Endothelial cell of umbilical vein (primary cell): ENCODE data around the gene DEXI. TPM values are rescaled to one million over a fixed set of nuclear protein-coding genes. Genes with fewer than 3 reads are reported as not detected.
A peak's percentile ranks its signal among the peaks of the same experiment; 100 is the strongest.

Experiments
- Bru-seq: library from RNA; stranded (reverse); fragments of 400-500 nt; gene quantifications from one replicate; lab custom pipeline; 2021; lab: Mats Ljungman, UMichigan
- BruChase-seq, 2 experiments: library from RNA; stranded (reverse); fragments of 400-500 nt; gene quantifications; one replicate each; lab custom pipeline; 2021; lab: Mats Ljungman, UMichigan
- BruUV-seq: library from RNA; stranded (reverse); fragments of 400-500 nt; replicated peaks from 2 replicates; lab custom pipeline; 2021; lab: Mats Ljungman, UMichigan
- CTCF ChIA-PET: fragments of 300-600, 350-600 bp; sonication (Branson Sonifier 250); formaldehyde crosslinking; loops from one replicate; lab custom pipeline; 2021; ENCODE audit warnings: antibody characterized with exemption, inconsistent platforms; lab: Charles Lee
- POLR2A ChIA-PET: fragments of 300-600, 350-600 bp; sonication (Branson Sonifier 250); formaldehyde crosslinking; loops from one replicate; lab custom pipeline; 2021; ENCODE audit warnings: antibody characterized with exemption, inconsistent platforms; lab: Charles Lee
- DNase-seq: peaks from one replicate; pipeline ENCODE4 v3.0.0-alpha.2; 2011; ENCODE audit warnings: low read depth, low spot score
- FAIRE-seq: peaks from 2 replicates; lab custom pipeline; 2011; peaks lifted over from hg19 to GRCh38; lab: Jason Lieb, UNC
- H2AFZ ChIP-seq: 2 replicates; pipeline ENCODE4 v1.6.0; 2012; ENCODE audit warnings: low read depth, low read length, control low read depth, inconsistent platforms
- H3K27ac ChIP-seq: 2 replicates; pipeline ENCODE4 v1.5.1; 2011; ENCODE audit warnings: low read depth, mild to moderate bottlenecking, control low read depth, low read length, moderate library complexity; ENCODE audit not compliant: insufficient read depth
- H3K27me3 ChIP-seq, 2 experiments: 2 replicates each; pipeline versions ENCODE4 v1.6.0 to v1.6.1; 2011; ENCODE audit warnings: low read length in 2 of 2, mixed read lengths in 1 of 2; ENCODE audit not compliant: control insufficient read depth in 2 of 2, insufficient read depth in 2 of 2
- H3K36me3 ChIP-seq, 2 experiments: 2 replicates in 1 of 2; 3 replicates in 1 of 2; pipeline ENCODE4 v1.5.1; 2011; ENCODE audit warnings: low read length in 2 of 2, mild to moderate bottlenecking in 1 of 2, moderate library complexity in 1 of 2; ENCODE audit not compliant: control insufficient read depth in 2 of 2, insufficient read depth in 2 of 2; ENCODE audit errors: extremely low read depth in 1 of 2
- H3K4me1 ChIP-seq: 3 replicates; pipeline ENCODE4 v1.5.1; 2011; ENCODE audit warnings: mild to moderate bottlenecking, low read length; ENCODE audit not compliant: control insufficient read depth, insufficient read depth; ENCODE audit errors: extremely low read depth
- H3K4me2 ChIP-seq: 2 replicates; pipeline ENCODE4 v1.6.1; 2011; ENCODE audit warnings: low read length, control low read depth, mixed read lengths; ENCODE audit not compliant: insufficient read depth
- H3K4me3 ChIP-seq, 3 experiments: fragments of 200-600 bp in 1 of 3; sonication (generic), shearing (Covaris generic) in 1 of 3; replicated peaks in 1 of 3; 2 replicates each; pipeline ENCODE4 v1.5.1; 2011 to 2016; ENCODE audit warnings: control low read depth in 3 of 3, low read length in 3 of 3, mild to moderate bottlenecking in 2 of 3, inconsistent platforms in 1 of 3, low read depth in 1 of 3, moderate library complexity in 1 of 3; ENCODE audit not compliant: insufficient read depth in 1 of 3
- H3K79me2 ChIP-seq: 2 replicates; pipeline ENCODE4 v1.6.0; 2012; ENCODE audit warnings: low read length, inconsistent platforms; ENCODE audit not compliant: control insufficient read depth, insufficient read depth
- H3K9ac ChIP-seq: replicated peaks from 2 replicates; pipeline ENCODE3; 2011; ENCODE audit warnings: low read length, control low read depth; ENCODE audit not compliant: insufficient read depth; ENCODE audit errors: extremely low read depth
- H3K9me1 ChIP-seq: replicated peaks from 3 replicates; pipeline ENCODE4 v1.6.0; 2011; ENCODE audit warnings: mild to moderate bottlenecking, low read length; ENCODE audit not compliant: control insufficient read depth, insufficient read depth; ENCODE audit errors: extremely low read depth
- H3K9me3 ChIP-seq: replicated peaks from 2 replicates; pipeline ENCODE4 v1.5.1; 2012; ENCODE audit warnings: low read length, inconsistent platforms; ENCODE audit not compliant: control insufficient read depth, insufficient read depth
- H4K20me1 ChIP-seq: replicated peaks from 2 replicates; pipeline ENCODE3; 2011; ENCODE audit warnings: mild to moderate bottlenecking, low read length; ENCODE audit not compliant: control insufficient read depth, insufficient read depth; ENCODE audit errors: extremely low read depth
- EZH2 ChIP-seq: IDR thresholded peaks from 2 replicates; pipeline ENCODE4 v1.6.1; 2012; ENCODE audit warnings: borderline replicate concordance, low read depth, mild to moderate bottlenecking, moderate library complexity, low read length, inconsistent platforms; ENCODE audit not compliant: severe bottlenecking
- GATA2 ChIP-seq: IDR thresholded peaks from 2 replicates; pipeline ENCODE4 v1.7.0; 2011; ENCODE audit warnings: low read depth, mild to moderate bottlenecking, moderate library complexity, mixed read lengths, low read length; ENCODE audit not compliant: insufficient read length, insufficient read depth
- JUN ChIP-seq: IDR thresholded peaks from 2 replicates; pipeline ENCODE4 v1.6.1; 2011; ENCODE audit warnings: borderline replicate concordance, low read depth; ENCODE audit not compliant: insufficient read length, insufficient read depth
- POLR2AphosphoS5 ChIP-seq: IDR thresholded peaks from 2 replicates; pipeline ENCODE4 v1.6.1; 2012; ENCODE audit warnings: low read depth, mild to moderate bottlenecking, control low read depth, low read length, moderate library complexity; ENCODE audit not compliant: insufficient read depth
- dilution Hi-C: fragments of 300-500 bp; cut with MboI; formaldehyde crosslinking; loops from one replicate; pipeline ENCODE4 v1.15.0; 2019; ENCODE audit warnings: low sequenced_read_pairs; ENCODE audit not compliant: extremely low pct_ligation_motif_present
- intact Hi-C: fragments of 100-400 bp; cut with micrococcal nuclease; formaldehyde crosslinking; loops from one replicate; pipeline ENCODE4 v1.10.0; 2022
- long read RNA-seq: library from polyadenylated mRNA; stranded (forward); transcript quantifications from one replicate; pipeline ENCODE4 v2.0.0, GENCODE V29; 2021
- polyA minus RNA-seq, 3 experiments: library from RNA; depleted of rRNA, polyadenylated mRNA; stranded (reverse); fragments of >200 nt; gene quantifications; 1 replicate in 1 of 3; 2 replicates in 2 of 3; pipeline ENCODE4 v1.2.3, GENCODE V29; 2011
- polyA plus RNA-seq, 4 experiments: library from polyadenylated mRNA; depleted of rRNA in 3 of 4; stranded (reverse) in 3 of 4; unstranded in 1 of 4; fragments of >200 nt; gene quantifications; 2 replicates each; pipeline versions ENCODE4 v1.2.1 to v1.2.3, GENCODE V29; 2011 to 2012; ENCODE audit warnings: missing spikeins in 1 of 4
- total RNA-seq: library from RNA; stranded (reverse); gene quantifications from 2 replicates; pipeline ENCODE4 v1.2.3, GENCODE V29; 2021
- TF ChIP-seq, protein P1 (sequence below), 2 donors: IDR thresholded peaks; 1 replicate in 1 of 2; 2 replicates in 1 of 2; pipeline ENCODE4 v1.5.1; 2011; ENCODE audit warnings: low read length in 2 of 2, mild to moderate bottlenecking in 2 of 2, moderate library complexity in 2 of 2, control low read depth in 1 of 2, inconsistent platforms in 1 of 2, low read depth in 1 of 2; ENCODE audit not compliant: insufficient read depth in 1 of 2; ENCODE audit errors: extremely low read depth in 1 of 2

DEXI gene
- total RNA-seq: 29.1 and 32.8 TPM in 2 replicates
- polyA plus RNA-seq: 69.5 and 72.9 TPM in 2 replicates
- 48.1 and 53.8 TPM in 2 replicates for polyA plus RNA-seq (2011; cell fraction: cytosol; rRNA removed)
- 22.4 and 25.6 TPM in 2 replicates for polyA plus RNA-seq (2011; cell fraction: nucleus; rRNA removed)
- polyA plus RNA-seq (2012): 33.5 and 34.1 TPM in 2 replicates
- polyA minus RNA-seq: 23.7 and 33.9 TPM in 2 replicates
- polyA minus RNA-seq (2011; cell fraction: cytosol; rRNA and poly(A)+ RNA removed): 22.7 TPM
- 9.1 and 11.7 TPM in 2 replicates for polyA minus RNA-seq (2011; cell fraction: nucleus; rRNA and poly(A)+ RNA removed)
- Bru-seq, nascent RNA: percentile 64 among the genes with signal in this experiment
- percentile 68 among the genes with signal in this experiment for BruChase-seq, experiment 1, labeled RNA remaining after a 6-hour chase
- BruChase-seq, experiment 2, labeled RNA remaining after a 2-hour chase: percentile 65 among the genes with signal in this experiment
- long read RNA-seq, full-length matches to known transcripts: 17 of 20 reads
- long read RNA-seq, partial matches to known transcripts: 3 of 20 reads
- long read RNA-seq, other reads (novel, unspliced or antisense): 0 of 20 reads

DNA sequence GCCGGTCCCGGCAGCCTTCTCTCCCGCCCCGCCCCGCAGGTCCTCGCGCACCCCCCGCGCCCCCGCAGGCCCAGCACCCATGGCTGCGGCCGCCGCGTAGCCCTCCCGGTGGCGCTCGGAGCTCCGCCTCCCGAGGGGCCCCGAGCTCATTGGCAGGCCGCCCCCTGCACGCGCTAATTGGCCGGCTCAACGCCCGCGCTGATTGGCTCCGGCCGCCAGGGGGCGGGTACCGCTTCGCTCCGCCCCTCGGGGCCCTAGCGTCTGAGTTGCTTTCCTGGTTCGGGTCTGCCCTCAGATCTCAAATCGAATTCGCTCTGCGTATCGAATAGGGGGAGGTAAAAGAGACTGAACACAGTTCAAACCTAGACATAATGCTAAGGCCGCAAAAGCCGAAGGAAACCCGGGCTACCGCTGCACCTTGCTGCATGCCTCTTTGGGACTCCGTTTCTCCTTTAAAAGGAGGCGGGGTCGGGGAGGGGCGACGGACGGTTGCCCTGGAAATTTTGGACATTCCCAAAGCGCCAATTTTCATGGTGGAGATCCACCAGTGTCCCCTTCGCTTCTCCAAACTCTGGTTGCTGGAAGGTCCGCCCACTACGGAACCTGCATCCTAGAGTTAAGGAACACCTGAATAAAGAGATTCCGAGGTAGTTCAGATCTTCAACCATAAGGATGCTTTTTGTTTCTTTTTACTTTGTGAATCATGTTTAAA lies at the start of gene DEXI:
Gene DEXI (minus strand): TSS at position 117 of the 712 bp plus-strand sequence. CDS start 463 bp downstream, outside the sequence.
- ChIA-PET CTCF (interaction anchor here (0.5 to 1.4 kb wide), 9 partner anchors 10 to 647 kb away, joined by 3 to 6 read pairs (median 3); partner anchors contain the start of genes NUBP1 and SOCS1), POLR2A (interaction anchor here (0.6 kb wide), 1 partner anchor 164 kb away, joined by 3 read pairs; no protein-coding TSS in a partner anchor)
- Histone ChIP-seq H3K9me3 (no peaks in the 10 kb centered on the region), H3K27ac (peak within 1 kb of the TSS; percentile 52), H3K27me3 (no peaks in the 10 kb centered on the region), H3K79me2 (peaks cover 53% of the 10 kb centered on the region), H3K4me2 (peak within 1 kb of the TSS; percentile 80), H3K9me1 (no peaks in the 10 kb centered on the region), H3K4me3 (peak within 1 kb of the TSS; percentile 47 to 71 (median 68)), H3K4me1 (peaks cover 55% of the 10 kb centered on the region), H3K9ac (peak within 1 kb of the TSS; percentile 63), H4K20me1 (no peaks in the 10 kb centered on the region), H2AFZ (peak within 1 kb of the TSS; percentile 99), H3K36me3 (no peaks in the 10 kb centered on the region)
- BruUV-seq: no TSS peak
- TF ChIP-seq, protein P1, sequence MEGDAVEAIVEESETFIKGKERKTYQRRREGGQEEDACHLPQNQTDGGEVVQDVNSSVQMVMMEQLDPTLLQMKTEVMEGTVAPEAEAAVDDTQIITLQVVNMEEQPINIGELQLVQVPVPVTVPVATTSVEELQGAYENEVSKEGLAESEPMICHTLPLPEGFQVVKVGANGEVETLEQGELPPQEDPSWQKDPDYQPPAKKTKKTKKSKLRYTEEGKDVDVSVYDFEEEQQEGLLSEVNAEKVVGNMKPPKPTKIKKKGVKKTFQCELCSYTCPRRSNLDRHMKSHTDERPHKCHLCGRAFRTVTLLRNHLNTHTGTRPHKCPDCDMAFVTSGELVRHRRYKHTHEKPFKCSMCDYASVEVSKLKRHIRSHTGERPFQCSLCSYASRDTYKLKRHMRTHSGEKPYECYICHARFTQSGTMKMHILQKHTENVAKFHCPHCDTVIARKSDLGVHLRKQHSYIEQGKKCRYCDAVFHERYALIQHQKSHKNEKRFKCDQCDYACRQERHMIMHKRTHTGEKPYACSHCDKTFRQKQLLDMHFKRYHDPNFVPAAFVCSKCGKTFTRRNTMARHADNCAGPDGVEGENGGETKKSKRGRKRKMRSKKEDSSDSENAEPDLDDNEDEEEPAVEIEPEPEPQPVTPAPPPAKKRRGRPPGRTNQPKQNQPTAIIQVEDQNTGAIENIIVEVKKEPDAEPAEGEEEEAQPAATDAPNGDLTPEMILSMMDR (IDR thresholded peaks at IDR 0.05; ENCODE audit: extremely low read depth in 1 of 2, insufficient read depth in 1 of 2, low read depth in 1 of 2, low read length in 2 of 2): peak in 1 of 2 donors; percentile 13
- TF ChIP-seq EZH2 (no peak), JUN (no peak), GATA2 (no peak), POLR2AphosphoS5 (peak; percentile 76)
- dilution Hi-C loops: no loop called here
- intact Hi-C loops: loop anchor here (1.0 to 10.0 kb wide), 2 partner anchors 198 to 558 kb away; partner anchors contain the start of gene ATF7IP2
- DNase-seq (peak; percentile 91), FAIRE-seq (peak; percentile 96)
